ENCODE results near the gene DESI2.

DNA sequence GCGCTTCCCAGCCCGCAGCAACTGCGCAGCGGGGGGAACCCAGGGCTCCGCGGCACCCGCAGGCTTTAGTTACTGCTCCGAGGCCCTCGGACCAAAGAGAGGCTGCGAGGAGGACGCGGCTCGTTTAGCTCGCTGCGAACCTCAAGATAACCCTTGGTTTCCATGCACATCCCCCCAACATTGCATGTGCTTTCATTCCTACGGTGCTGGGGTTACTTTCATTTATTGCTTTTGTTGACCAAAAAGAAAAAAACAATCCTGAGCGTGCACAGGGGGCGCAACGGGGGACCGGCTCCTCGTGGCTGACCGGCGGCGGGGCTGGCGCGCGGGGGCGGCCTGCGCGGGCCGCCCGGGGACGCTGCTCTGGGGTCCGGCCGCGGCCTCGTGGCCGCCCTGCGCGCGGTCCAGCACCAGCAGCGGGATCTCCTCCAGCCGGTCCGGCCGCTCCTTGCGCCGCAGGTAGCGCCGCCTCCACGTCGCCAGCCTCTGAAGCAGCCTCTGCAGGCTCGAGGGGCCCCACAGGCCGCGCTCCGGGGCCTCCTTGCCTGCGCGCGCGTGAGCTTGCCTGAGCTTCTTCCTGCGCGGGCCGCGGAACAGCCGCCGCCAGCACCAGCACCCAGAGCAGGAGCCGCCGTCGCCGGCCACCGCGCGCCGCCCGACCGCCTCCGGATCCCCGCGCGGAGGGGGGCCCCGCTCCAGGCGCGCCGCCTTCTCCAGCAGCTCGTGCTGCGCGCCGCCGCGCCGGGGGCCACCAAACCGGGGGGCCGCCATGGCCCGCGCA lies 77.4 kb downstream of the DESI2 start:
- TF ChIP-seq, protein P1, sequence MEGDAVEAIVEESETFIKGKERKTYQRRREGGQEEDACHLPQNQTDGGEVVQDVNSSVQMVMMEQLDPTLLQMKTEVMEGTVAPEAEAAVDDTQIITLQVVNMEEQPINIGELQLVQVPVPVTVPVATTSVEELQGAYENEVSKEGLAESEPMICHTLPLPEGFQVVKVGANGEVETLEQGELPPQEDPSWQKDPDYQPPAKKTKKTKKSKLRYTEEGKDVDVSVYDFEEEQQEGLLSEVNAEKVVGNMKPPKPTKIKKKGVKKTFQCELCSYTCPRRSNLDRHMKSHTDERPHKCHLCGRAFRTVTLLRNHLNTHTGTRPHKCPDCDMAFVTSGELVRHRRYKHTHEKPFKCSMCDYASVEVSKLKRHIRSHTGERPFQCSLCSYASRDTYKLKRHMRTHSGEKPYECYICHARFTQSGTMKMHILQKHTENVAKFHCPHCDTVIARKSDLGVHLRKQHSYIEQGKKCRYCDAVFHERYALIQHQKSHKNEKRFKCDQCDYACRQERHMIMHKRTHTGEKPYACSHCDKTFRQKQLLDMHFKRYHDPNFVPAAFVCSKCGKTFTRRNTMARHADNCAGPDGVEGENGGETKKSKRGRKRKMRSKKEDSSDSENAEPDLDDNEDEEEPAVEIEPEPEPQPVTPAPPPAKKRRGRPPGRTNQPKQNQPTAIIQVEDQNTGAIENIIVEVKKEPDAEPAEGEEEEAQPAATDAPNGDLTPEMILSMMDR (conservative IDR thresholded peaks at IDR 0.05 in 1 of 2, IDR thresholded peaks at IDR 0.05 in 1 of 2; ENCODE audit: low read depth in 1 of 2, low read length in 2 of 2) = no peak
- TF ChIP-seq EZH2 (IDR thresholded peaks at IDR 0.05; ENCODE audit: low read length, missing control alignments) = no peak

All from fibroblast of lung (primary cell).